ENCODE results near the gene SLC22A7.

DNA sequence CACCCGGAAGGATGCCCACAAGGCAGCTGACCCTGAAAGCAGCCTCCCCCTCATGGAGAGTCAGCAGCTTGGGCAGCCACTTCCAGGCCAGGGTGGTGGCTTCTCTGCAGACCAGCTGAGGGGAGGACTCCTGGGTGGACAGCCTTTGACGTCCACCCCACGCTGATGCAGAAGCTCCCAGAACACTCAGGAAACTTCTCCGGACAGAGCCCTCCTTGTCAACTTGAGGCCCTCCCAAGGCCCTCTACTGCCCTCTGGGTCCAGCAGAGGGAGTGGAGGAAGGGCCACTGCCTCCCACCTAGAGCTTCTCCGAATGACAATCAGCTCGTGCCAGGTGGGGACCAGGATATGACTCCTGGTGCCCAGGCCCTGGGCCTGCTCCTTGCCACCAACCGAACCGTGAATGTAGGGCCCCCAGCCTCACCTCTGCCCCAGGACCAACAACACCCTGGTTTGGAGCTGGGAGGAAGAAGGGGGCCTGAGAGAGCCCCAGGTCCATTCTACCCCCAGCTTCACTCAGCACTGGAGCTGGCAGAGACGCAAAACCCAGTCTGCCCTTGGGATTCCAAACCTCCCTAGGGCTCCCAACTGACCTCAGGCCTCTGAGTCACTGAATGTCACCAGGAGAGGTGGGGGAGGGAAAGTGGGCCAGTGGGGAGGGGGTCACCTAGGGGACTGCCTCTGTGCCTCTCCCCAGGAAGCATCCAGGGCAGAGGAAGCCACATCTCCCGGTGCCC lies 10.9 kb upstream of the SLC22A7 start:
- TF ChIP-seq POLR2AphosphoS5 (IDR thresholded peaks at IDR 0.05) (no peak), POLR2A (IDR thresholded peaks at IDR 0.05) (no peak)
- TF ChIP-seq, protein P1, sequence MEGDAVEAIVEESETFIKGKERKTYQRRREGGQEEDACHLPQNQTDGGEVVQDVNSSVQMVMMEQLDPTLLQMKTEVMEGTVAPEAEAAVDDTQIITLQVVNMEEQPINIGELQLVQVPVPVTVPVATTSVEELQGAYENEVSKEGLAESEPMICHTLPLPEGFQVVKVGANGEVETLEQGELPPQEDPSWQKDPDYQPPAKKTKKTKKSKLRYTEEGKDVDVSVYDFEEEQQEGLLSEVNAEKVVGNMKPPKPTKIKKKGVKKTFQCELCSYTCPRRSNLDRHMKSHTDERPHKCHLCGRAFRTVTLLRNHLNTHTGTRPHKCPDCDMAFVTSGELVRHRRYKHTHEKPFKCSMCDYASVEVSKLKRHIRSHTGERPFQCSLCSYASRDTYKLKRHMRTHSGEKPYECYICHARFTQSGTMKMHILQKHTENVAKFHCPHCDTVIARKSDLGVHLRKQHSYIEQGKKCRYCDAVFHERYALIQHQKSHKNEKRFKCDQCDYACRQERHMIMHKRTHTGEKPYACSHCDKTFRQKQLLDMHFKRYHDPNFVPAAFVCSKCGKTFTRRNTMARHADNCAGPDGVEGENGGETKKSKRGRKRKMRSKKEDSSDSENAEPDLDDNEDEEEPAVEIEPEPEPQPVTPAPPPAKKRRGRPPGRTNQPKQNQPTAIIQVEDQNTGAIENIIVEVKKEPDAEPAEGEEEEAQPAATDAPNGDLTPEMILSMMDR (IDR thresholded peaks at IDR 0.05) = no peak
